ENCODE measurements around the gene TMOD1.

DNA sequence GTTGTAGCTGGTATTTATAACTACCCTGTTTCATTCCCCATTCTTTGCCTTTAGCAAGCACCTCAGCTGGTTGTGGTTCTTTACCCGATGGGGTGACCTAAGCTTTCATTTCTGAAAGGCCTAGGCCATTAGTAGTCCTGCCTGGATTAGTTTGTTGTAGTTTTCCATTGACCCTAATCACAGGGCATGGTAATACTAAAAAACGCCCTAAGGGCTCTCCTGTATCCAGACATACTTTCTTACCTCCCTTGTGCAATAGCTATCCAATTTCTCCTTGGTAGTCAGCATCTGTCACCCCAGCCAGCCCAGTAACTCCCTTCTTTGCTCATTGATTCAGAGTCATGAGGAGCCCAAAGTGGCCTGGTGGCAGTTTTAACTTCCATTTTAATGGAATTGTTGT, 24.0 kb downstream of the TMOD1 start:
- TF ChIP-seq, protein P1, sequence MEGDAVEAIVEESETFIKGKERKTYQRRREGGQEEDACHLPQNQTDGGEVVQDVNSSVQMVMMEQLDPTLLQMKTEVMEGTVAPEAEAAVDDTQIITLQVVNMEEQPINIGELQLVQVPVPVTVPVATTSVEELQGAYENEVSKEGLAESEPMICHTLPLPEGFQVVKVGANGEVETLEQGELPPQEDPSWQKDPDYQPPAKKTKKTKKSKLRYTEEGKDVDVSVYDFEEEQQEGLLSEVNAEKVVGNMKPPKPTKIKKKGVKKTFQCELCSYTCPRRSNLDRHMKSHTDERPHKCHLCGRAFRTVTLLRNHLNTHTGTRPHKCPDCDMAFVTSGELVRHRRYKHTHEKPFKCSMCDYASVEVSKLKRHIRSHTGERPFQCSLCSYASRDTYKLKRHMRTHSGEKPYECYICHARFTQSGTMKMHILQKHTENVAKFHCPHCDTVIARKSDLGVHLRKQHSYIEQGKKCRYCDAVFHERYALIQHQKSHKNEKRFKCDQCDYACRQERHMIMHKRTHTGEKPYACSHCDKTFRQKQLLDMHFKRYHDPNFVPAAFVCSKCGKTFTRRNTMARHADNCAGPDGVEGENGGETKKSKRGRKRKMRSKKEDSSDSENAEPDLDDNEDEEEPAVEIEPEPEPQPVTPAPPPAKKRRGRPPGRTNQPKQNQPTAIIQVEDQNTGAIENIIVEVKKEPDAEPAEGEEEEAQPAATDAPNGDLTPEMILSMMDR (IDR thresholded peaks at IDR 0.05), result no peak
- no peak for TF ChIP-seq POLR2AphosphoS5 (IDR thresholded peaks at IDR 0.05)
